Stimulated activated CD8-positive, alpha-beta memory T cell treated with anti-CD3 and anti-CD28 coated beads, Interleukin-7, amount 100 ng/mL, for 4 hours (primary cell): ENCODE measurements around the gene SLC6A11.

Experiments
- DNase-seq, 2 donors: peaks; one replicate each; pipeline ENCODE4 v3.0.0-alpha.2; 2020; ENCODE audit warnings: low read depth in 2 of 2

SLC6A11 gene

GRCh38 chr3:10887015-10887414, 71.0 kb downstream of the SLC6A11 start:
- no peak for DNase-seq

- DNase-seq = no peak
Observed at GRCh38 chr3:10888518-10889090, 72.6 kb downstream of the SLC6A11 start.

GRCh38 chr3:10889206-10889960, 73.4 kb downstream of the SLC6A11 start:
- no peak for DNase-seq

GRCh38 chr3:10890665-10891064, 74.6 kb downstream of the SLC6A11 start:
- no peak for DNase-seq

GRCh38 chr3:10892622-10893021, 76.6 kb downstream of the SLC6A11 start:
- no peak for DNase-seq

GRCh38 chr3:10901296-10901945, 85.4 kb downstream of the SLC6A11 start:
- DNase-seq = no peak

GRCh38 chr3:10907262-10907661, 91.2 kb downstream of the SLC6A11 start:
- DNase-seq = no peak

- DNase-seq = no peak
Observed at GRCh38 chr3:10910367-10910766, 94.3 kb downstream of the SLC6A11 start.

- DNase-seq = no peak
Observed at GRCh38 chr3:10911350-10912002, 95.4 kb downstream of the SLC6A11 start.

GRCh38 chr3:10912786-10913185, 96.8 kb downstream of the SLC6A11 start:
- no peak for DNase-seq

- no peak for DNase-seq
Observed at GRCh38 chr3:10915376-10915775, 99.3 kb downstream of the SLC6A11 start.

- no peak for DNase-seq
Observed at GRCh38 chr3:10917176-10917575, 101.1 kb downstream of the SLC6A11 start.

- no peak for DNase-seq
Observed at GRCh38 chr3:10918011-10918410, 102.0 kb downstream of the SLC6A11 start.

- no peak for DNase-seq
Observed at GRCh38 chr3:10919636-10920035, 103.6 kb downstream of the SLC6A11 start.

- no peak for DNase-seq
Observed at GRCh38 chr3:10925436-10926255, 109.6 kb downstream of the SLC6A11 start.

- no peak for DNase-seq
Observed at GRCh38 chr3:10926256-10926810, 110.3 kb downstream of the SLC6A11 start.

- DNase-seq = no peak
Observed at GRCh38 chr3:10926811-10927521, 110.9 kb downstream of the SLC6A11 start.

GRCh38 chr3:10927551-10927950, 111.5 kb downstream of the SLC6A11 start:
- no peak for DNase-seq

- DNase-seq = no peak
Observed at GRCh38 chr3:10928407-10928960, 112.5 kb downstream of the SLC6A11 start.

- DNase-seq = no peak
Observed at GRCh38 chr3:10928961-10929471, 113.0 kb downstream of the SLC6A11 start.
